Measurements from ENCODE around the gene SLC15A4. TPM values are rescaled to one million over a fixed set of nuclear protein-coding genes. Genes with fewer than 3 reads are reported as not detected.

Gene SLC15A4
- polyA plus RNA-seq, 2 of the 4 experiments (the other 2 are of a cell fraction), result 21.6 to 40.0 TPM

DNA sequence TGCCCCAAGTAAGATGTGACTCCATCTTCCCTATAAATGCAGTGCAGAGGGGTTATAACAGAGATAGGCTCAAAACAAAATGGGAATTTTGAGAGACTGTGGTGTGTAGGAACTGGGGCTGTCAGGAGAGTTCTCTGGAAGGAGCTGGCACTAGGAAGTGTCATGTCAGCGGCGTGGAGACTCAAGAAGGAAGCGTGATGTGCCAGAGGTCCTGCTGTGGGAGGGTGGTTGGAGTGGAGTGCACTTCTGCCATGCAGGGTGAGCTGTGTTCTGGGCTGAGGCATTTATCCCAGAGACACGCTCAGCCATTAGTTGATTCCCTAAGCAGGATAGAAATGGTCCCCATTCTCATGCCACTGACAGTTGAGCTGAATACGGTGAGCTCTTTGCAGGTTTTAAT is 48.5 kb upstream of the SLC15A4 start:
- no peak for TF ChIP-seq FOXS1 (CRISPR knock-in tag; IDR thresholded peaks at IDR 0.05)
- no peak for TF ChIP-seq SMC3 (IDR thresholded peaks at IDR 0.05)
- TF ChIP-seq HOXB5 (CRISPR knock-in tag; IDR thresholded peaks at IDR 0.05), result no peak
- TF ChIP-seq RARB (CRISPR knock-in tag; IDR thresholded peaks at IDR 0.05), result no peak
- TF ChIP-seq, protein P1, sequence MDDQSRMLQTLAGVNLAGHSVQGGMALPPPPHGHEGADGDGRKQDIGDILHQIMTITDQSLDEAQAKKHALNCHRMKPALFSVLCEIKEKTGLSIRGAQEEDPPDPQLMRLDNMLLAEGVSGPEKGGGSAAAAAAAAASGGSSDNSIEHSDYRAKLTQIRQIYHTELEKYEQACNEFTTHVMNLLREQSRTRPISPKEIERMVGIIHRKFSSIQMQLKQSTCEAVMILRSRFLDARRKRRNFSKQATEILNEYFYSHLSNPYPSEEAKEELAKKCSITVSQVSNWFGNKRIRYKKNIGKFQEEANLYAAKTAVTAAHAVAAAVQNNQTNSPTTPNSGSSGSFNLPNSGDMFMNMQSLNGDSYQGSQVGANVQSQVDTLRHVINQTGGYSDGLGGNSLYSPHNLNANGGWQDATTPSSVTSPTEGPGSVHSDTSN (IDR thresholded peaks at IDR 0.05), result no peak
- no peak for TF ChIP-seq EHMT2 (IDR thresholded peaks at IDR 0.05; ENCODE audit: low read depth)
- no peak for TF ChIP-seq SREBF2 (IDR thresholded peaks at IDR 0.05)
- TF ChIP-seq BHLHE40 (IDR thresholded peaks at IDR 0.05; ENCODE audit: low read depth, low read length), result no peak
- TF ChIP-seq HDAC2 (IDR thresholded peaks at IDR 0.05), result no peak
- TF ChIP-seq, protein P2, sequence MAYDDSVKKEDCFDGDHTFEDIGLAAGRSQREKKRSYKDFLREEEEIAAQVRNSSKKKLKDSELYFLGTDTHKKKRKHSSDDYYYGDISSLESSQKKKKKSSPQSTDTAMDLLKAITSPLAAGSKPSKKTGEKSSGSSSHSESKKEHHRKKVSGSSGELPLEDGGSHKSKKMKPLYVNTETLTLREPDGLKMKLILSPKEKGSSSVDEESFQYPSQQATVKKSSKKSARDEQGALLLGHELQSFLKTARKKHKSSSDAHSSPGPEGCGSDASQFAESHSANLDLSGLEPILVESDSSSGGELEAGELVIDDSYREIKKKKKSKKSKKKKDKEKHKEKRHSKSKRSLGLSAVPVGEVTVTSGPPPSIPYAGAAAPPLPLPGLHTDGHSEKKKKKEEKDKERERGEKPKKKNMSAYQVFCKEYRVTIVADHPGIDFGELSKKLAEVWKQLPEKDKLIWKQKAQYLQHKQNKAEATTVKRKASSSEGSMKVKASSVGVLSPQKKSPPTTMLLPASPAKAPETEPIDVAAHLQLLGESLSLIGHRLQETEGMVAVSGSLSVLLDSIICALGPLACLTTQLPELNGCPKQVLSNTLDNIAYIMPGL (CRISPR knock-in tag; IDR thresholded peaks at IDR 0.05; ENCODE audit: borderline replicate concordance), result no peak
- no peak for TF ChIP-seq ZSCAN20 (CRISPR knock-in tag; IDR thresholded peaks at IDR 0.05)
- no peak for TF ChIP-seq NPAS2 (CRISPR knock-in tag; IDR thresholded peaks at IDR 0.05; ENCODE audit: borderline replicate concordance)
- TF ChIP-seq ESRRA (IDR thresholded peaks at IDR 0.05; ENCODE audit: borderline replicate concordance, low read length), result no peak
- TF ChIP-seq CBX8 (IDR thresholded peaks at IDR 0.05), result no peak
- TF ChIP-seq PHF8 (IDR thresholded peaks at IDR 0.05; ENCODE audit: borderline replicate concordance, low read depth), result no peak
- no peak overlapping the region for H3K4me2 ChIP-seq
- no peak overlapping the region for H3K27ac ChIP-seq
- peaks cover 9% of the 10 kb centered on the region; the same call in 2 of the 3 replicates for H3K9me3 ChIP-seq
- POLR2A ChIA-PET, result no interaction called here
- 13% methylated on average over 5 of the region's 5 CpGs for WGBS (ENCODE audit: missing lambda C conversion rate)
- no peaks in the 10 kb centered on the region for H3K4me1 ChIP-seq
- DNase-seq (ENCODE audit: low read depth in 1 of 2, low spot score in 1 of 2) (no peak), FAIRE-seq (no peak), ATAC-seq (no peak; a peak in 1 of 6 replicates)
- H3K4me3 ChIP-seq, result no peak overlapping the region
- CTCF ChIA-PET, result no interaction called here

DNA sequence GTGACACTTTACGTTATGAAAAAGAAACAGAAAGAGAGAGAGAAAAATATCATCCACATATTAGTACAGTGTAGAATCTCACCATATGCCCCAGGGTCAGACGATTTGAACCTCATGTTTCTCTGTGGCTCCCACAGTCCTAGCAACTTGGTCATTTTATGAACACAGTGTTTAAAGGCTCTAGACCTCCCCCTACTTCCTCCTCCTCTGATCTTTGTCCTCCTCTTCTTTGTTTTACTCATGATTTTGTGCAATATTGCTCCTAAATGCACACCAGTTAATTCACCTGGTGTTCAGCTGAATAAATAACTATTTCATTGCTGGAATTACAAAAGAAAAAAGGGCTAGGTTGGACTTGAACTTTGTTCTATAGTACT is 47.7 kb upstream of the SLC15A4 start:
- no peak for FAIRE-seq

DNA sequence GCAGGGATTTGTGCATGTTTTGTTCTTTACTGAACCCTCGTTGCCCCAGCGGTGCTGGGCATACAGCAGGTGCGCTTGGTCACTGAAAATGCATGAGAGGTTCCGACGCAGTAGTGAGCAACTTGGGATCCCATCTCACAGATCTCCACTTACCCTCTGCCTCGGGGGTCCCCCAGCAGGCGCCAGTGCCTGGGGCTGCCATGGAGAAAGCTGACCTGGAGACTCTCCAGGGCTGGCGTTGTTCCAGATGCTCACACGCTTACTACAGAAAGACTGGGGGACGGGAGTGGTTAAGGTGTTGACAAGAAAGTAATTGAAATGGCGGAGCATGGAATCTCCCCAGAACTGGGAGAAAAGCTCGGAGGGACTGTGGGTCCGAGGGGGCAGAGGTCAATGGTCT is 43.7 kb upstream of the SLC15A4 start:
- no peak overlapping the region for H3K4me3 ChIP-seq
- no peak overlapping the region for H3K4me2 ChIP-seq
- POLR2A ChIA-PET, result no interaction called here
- no peaks in the 10 kb centered on the region for H3K4me1 ChIP-seq
- no peak for FAIRE-seq
- CTCF ChIA-PET, result no interaction called here
- ATAC-seq, result no peak
- DNase-seq (ENCODE audit: low read depth in 1 of 2, low spot score in 1 of 2), result no peak
- no peak for TF ChIP-seq KDM5A (IDR thresholded peaks at IDR 0.05)
- H3K27ac ChIP-seq, result no peak overlapping the region
- WGBS (ENCODE audit: missing lambda C conversion rate), result 44% methylated on average over 13 of the region's 13 CpGs
- H3K9me3 ChIP-seq, result no peaks in the 10 kb centered on the region

More for the DNA sequence above, 47.7 kb upstream of the SLC15A4 start:
- ChIA-PET POLR2A (no interaction called here), CTCF (no interaction called here)
- Histone ChIP-seq H3K4me3 (no peak overlapping the region), H3K4me1 (no peaks in the 10 kb centered on the region), H3K27ac (no peak overlapping the region), H3K4me2 (no peak overlapping the region), H3K9me3 (peaks cover 1% of the 10 kb centered on the region; the same call in 1 of the 3 replicates)
- TF ChIP-seq ZNF302 (CRISPR knock-in tag; IDR thresholded peaks at IDR 0.05) (no peak), RAD21 (conservative IDR thresholded peaks at IDR 0.05 in 1 of 2, IDR thresholded peaks at IDR 0.05 in 1 of 2) (no peak), FOSB (CRISPR knock-in tag; IDR thresholded peaks at IDR 0.05) (no peak), CHD4 (IDR thresholded peaks at IDR 0.05; ENCODE audit: borderline replicate concordance) (no peak), NR3C1 (IDR thresholded peaks at IDR 0.05) (no peak), JUNB (IDR thresholded peaks at IDR 0.05) (no peak), NFE2L2 (conservative IDR thresholded peaks at IDR 0.05; ENCODE audit: low read length) (no peak), SMC3 (IDR thresholded peaks at IDR 0.05) (no peak), CEBPB (IDR thresholded peaks at IDR 0.05) (no peak), ZC3H11A (IDR thresholded peaks at IDR 0.05) (no peak), ZFP36 (IDR thresholded peaks at IDR 0.05; ENCODE audit: borderline replicate concordance, partially characterized antibody) (no peak)
- TF ChIP-seq, protein P2 (CRISPR knock-in tag; IDR thresholded peaks at IDR 0.05; ENCODE audit: borderline replicate concordance), result no peak
- WGBS (ENCODE audit: missing lambda C conversion rate), result 8% methylated on average over 2 of the region's 2 CpGs
- ATAC-seq (no peak), DNase-seq (ENCODE audit: low read depth in 1 of 2, low spot score in 1 of 2) (no peak)
